Heart right ventricle (tissue), 16 donors: Measurements from ENCODE around the gene KLK15. TPM values are rescaled to one million over a fixed set of nuclear protein-coding genes. Genes with fewer than 3 reads are reported as not detected.

Experiments used
- ATAC-seq, 8 donors: fragments of 200-7000 bp; cut with Tn5 transposase; one replicate each; pipeline ENCODE4 v1.9.1; 2020; ENCODE audit warnings: mild to moderate bottlenecking in 8 of 8, moderate library complexity in 8 of 8, moderate number of reproducible peaks in 1 of 8
- DNase-seq, 2 donors: peaks; one replicate each; pipeline ENCODE4 v3.0.0-alpha.2; 2020
- H3K27ac ChIP-seq, 10 donors: fragments of 200-600 bp; sonication (generic) in 2 of 10; one replicate each; pipeline versions ENCODE4 v1.5.0 to v1.8.0; 2020 to 2022; ENCODE audit warnings: mild to moderate bottlenecking in 3 of 10
- H3K27me3 ChIP-seq, 7 donors: fragments of 200-600 bp; one replicate each; pipeline ENCODE4 v1.8.0; 2021 to 2022; ENCODE audit warnings: mild to moderate bottlenecking in 2 of 7
- H3K36me3 ChIP-seq, 9 donors: fragments of 200-600 bp; sonication (generic) in 1 of 9; one replicate each; pipeline versions ENCODE4 v1.5.0 to v1.8.0; 2020 to 2022; ENCODE audit warnings: mild to moderate bottlenecking in 2 of 9
- H3K4me1 ChIP-seq, 9 donors: fragments of 200-600 bp; sonication (generic) in 1 of 9; one replicate each; pipeline versions ENCODE4 v1.5.0 to v1.8.0; 2020 to 2022; ENCODE audit warnings: mild to moderate bottlenecking in 4 of 9
- H3K4me3 ChIP-seq, 10 donors: fragments of 200-600 bp; sonication (generic) in 2 of 10; one replicate each; pipeline versions ENCODE4 v1.5.0 to v1.8.0; 2020 to 2022; ENCODE audit warnings: mild to moderate bottlenecking in 7 of 10, moderate library complexity in 2 of 10
- H3K9me3 ChIP-seq, 11 donors: fragments of 200-600 bp in 10 of 11; sonication (generic) in 2 of 11; one replicate each; pipeline versions ENCODE4 v1.5.0 to v1.8.0; 2013 to 2022; ENCODE audit warnings: mild to moderate bottlenecking in 2 of 11, control low read depth in 1 of 11, moderate library complexity in 1 of 11
- WGBS, 2 donors: extraction: QIAGEN DNeasy Blood & Tissue Kit; methylation state at CpG; one replicate each; pipeline ENCODE4 v1.1.7; 2013; ENCODE audit warnings: inconsistent platforms in 1 of 2; 5-methylcytosine and 5-hydroxymethylcytosine counted together
- intact Hi-C, 10 donors: fragments of 100-400 bp; cut with DNase I; formaldehyde crosslinking; loops; one replicate each; pipeline versions ENCODE4 v1.11.1 to v1.14.2; 2022
- polyA plus RNA-seq, 2 donors: library from polyadenylated mRNA; stranded (reverse); fragments of 200-250 nt; gene quantifications; one replicate each; pipeline ENCODE4 v1.2.3, GENCODE V29; 2013
- total RNA-seq, 10 donors: library from RNA; stranded (reverse); fragmentation: NEBNext Ultra II Directional in 3 of 10; extraction: Animal tissue kit (Norgen Biotek cat#: 25700) in 3 of 10; gene quantifications; one replicate each; pipeline versions ENCODE4 v1.2.1 to v1.2.4, GENCODE V29; 2021 to 2023
- TF ChIP-seq, protein P1 (sequence below), 9 donors: fragments of 200-600 bp; sonication (generic) in 2 of 9; IDR thresholded peaks; one replicate each; pipeline versions ENCODE4 v1.5.0 to v1.8.0; 2021 to 2022; ENCODE audit warnings: antibody characterized with exemption in 9 of 9, mild to moderate bottlenecking in 5 of 9, moderate library complexity in 1 of 9
- donor health status: Arrhythmogenic right ventricular cardiomyopathy.
- donor health status: ischemic (EF 13 %, LVEDD 7.1; RV severe dilation, severe dysfunction).
- donor health status: healthy with polysubstance abuse.
- donor health status: DM: no; HTN: yes; CAD: no.
- donor health status: DM: no; HTN: no; CAD: no.
- donor health status: ischemic (EF 25% LVEDD 6.9; RV normal size, moderate dysfunction).
- donor health status: ischemic (EF 25% LVEDD 5.7; RV mildly dilated, moderate dysfunction).
- donor health status: healthy.
- donor health status: DM: yes; HTN: yes; CAD: no.
- donor health status: Ischemic cardiomyopathy.
- donor health status: ischemic (EF 35%, LVEDD 5.7; RV mildly dilated, moderate dysfunction).
- donor health status: nonischemic (EF 11% LVEDD 7.7; RV severe dilation, severe dysfunction).
- donor health status: DM: yes; HTN: yes; CAD: no.
- donor health status: PGD.
- donor health status: ischemic (EF 29% LVEDD 5.4; RV normal size, mild dysfunction).
- donor health status: nonischemic (EF 23%, LVEDD 6.1; RV moderate dilation, normal function).

KLK15 gene
- total and polyA plus RNA-seq, 12 donors = not detected

DNA sequence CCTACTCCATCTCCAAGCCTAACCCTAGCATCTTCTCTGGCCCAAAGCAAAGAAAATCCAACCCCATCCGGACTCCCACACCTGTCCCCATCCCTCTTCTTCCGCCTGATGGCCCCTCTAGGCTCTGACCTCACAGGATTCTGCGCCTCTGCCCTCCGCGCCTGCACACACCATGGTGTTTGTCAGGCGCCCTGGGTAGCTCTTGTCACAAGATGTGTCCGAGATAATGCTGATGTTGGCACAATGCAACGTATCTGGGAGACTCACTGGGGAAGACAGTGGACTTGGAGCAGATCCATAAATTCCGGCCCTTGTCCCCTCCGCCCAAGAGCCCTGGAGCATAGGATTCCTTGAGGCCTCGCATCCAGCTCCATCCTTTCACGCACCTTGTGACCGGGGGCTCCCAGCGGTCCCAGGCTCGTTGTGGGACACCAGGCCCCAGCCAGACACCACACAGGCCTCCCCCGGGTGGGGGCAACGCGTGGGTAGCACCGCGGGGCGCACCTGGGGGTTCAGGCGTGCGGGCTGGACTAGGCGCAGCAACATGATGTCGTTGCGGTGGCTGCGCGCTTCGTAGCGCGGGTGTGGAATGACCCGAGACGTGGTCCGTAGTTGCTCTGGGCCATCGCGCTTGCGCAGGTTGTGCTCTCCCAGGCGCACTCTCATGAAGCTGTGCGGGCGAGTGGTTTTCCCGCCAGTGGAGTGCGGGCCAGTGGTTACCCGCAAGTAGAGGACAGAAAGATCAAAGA is 6.7 kb downstream of the KLK15 start:
- intact Hi-C loops = no loop called here
- Histone ChIP-seq H3K27ac (no peak overlapping the region), H3K27me3 (peaks cover 6 to 77% (median 37%) of the 10 kb centered on the region in 7 donors), H3K4me3 (no peak overlapping the region), H3K9me3 (no peaks in the 10 kb centered on the region), H3K4me1 (no peaks in the 10 kb centered on the region), H3K36me3 (no peaks in the 10 kb centered on the region)
- TF ChIP-seq, protein P1, sequence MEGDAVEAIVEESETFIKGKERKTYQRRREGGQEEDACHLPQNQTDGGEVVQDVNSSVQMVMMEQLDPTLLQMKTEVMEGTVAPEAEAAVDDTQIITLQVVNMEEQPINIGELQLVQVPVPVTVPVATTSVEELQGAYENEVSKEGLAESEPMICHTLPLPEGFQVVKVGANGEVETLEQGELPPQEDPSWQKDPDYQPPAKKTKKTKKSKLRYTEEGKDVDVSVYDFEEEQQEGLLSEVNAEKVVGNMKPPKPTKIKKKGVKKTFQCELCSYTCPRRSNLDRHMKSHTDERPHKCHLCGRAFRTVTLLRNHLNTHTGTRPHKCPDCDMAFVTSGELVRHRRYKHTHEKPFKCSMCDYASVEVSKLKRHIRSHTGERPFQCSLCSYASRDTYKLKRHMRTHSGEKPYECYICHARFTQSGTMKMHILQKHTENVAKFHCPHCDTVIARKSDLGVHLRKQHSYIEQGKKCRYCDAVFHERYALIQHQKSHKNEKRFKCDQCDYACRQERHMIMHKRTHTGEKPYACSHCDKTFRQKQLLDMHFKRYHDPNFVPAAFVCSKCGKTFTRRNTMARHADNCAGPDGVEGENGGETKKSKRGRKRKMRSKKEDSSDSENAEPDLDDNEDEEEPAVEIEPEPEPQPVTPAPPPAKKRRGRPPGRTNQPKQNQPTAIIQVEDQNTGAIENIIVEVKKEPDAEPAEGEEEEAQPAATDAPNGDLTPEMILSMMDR (IDR thresholded peaks at IDR 0.05) = no peak
- no peak for DNase-seq
- peak in 1 of 8 donors; percentile 39 for ATAC-seq
- WGBS, 2 donors = 75 to 79% methylated on average over 43 of the region's 43 CpGs

DNA sequence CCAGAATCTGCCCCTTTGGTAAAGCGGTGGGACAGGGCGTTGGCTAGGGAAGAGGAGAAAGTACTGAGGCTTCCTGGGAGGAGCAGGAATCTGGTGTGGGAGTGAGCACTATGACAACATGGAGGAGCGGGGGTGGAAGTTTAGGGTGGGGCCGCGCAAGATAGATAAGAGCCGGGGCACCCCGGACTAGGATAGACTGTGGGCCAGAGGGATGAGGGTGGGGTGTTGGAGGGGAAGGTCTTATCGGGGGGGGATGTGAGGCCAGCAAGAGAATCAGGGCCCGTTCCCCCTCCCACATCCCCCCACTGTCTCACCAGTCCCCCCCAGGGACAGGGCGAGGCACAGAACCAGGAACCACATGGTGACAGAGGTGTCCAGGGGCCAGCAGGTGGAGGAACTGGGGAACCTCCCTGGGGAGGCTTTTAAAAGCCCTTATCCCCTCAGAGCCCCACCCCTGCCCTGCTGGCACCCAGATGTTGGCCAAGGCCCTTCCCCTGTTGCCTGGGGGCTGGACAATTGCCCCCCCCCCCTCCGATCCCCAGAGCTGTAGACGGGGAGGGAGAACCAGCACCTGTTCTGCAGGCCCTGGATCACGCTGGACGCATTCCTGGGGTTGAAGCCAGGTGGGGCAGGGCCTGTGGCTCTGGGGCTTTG is 9.9 kb downstream of the KLK15 start, which contains the start of gene KLK1:
KLK1 (minus strand) TSS at position 399 of the 654 bp plus-strand sequence; CDS start at position 360, 39 bp downstream.
- H3K27me3 ChIP-seq = peaks cover 15 to 93% (median 63%) of the 10 kb centered on the region in 7 donors
- intact Hi-C loops = no loop called here
- ATAC-seq (peak in 2 of 8 donors; percentile 25 to 48), DNase-seq (no peak)
- H3K27ac ChIP-seq = no peak within 1 kb of the TSS
- H3K4me3 ChIP-seq = no peak within 1 kb of the TSS
- peaks cover 0 to 7% (median 0%) of the 10 kb centered on the region in 9 donors for H3K4me1 ChIP-seq
- H3K9me3 ChIP-seq = no peaks in the 10 kb centered on the region
- no peaks in the 10 kb centered on the region for H3K36me3 ChIP-seq
- WGBS, 2 donors = 47 to 56% methylated on average over 13 to 14 of the region's 14 CpGs
- TF ChIP-seq, protein P1 (IDR thresholded peaks at IDR 0.05) = no peak

DNA sequence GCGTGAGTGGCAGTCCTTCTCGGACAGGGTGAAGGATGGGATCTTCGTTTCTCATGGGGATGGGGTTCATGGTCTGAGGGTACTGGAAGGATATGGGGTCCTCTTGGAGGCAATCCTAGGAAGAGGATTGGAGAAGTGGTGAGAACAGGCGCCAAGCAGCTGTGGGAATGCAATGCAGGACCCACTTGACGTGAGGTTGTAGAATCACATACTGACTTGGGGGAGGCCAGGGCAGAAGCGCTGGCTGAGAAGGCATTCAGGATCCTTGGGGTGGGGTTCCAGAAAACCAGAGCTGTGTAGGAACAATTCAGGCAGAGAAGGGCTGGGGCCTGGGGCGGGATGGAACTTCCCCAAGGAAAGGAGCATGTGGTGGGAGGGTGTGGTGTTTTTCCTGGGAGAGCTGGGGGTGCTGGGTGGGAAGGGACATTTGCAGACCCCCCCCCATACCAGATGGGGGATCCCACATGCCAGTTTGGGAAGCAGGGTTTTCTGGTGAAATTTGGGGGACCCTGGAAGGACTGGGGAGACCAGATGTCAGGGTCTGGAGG is 10.6 kb downstream of the KLK15 start:
- Histone ChIP-seq H3K4me3 (no peak overlapping the region), H3K27me3 (peaks cover 15 to 93% (median 66%) of the 10 kb centered on the region in 7 donors), H3K27ac (no peak overlapping the region), H3K36me3 (no peaks in the 10 kb centered on the region), H3K4me1 (peaks cover 0 to 13% (median 6%) of the 10 kb centered on the region in 9 donors), H3K9me3 (no peaks in the 10 kb centered on the region)
- TF ChIP-seq, protein P1 (IDR thresholded peaks at IDR 0.05) = no peak
- no peak for ATAC-seq
- DNase-seq = no peak
- 77 to 78% methylated on average over 7 of the region's 7 CpGs for WGBS, 2 donors
- intact Hi-C loops = no loop called here

DNA sequence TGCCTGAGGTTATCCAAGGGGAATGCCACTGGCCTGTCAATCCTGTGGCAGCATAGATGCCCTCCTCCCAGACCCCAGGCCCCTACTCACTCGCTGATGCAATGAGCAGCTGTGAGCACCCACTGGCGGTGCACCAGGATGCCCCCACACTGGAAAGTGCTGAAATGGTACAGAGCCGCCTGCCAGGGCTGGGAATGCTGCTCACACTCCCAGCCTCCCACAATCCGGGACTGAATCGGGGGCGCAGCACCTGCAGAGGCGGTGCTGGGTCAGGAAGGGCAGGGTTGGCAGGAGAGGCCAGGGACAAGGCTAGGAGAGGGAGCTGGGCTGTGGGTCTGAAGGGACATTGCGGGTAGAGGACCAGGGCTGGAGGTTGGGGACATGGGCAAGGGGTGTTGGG is 11.8 kb downstream of the KLK15 start:
- WGBS, 2 donors = 53 to 64% methylated on average over 8 of the region's 8 CpGs
- Histone ChIP-seq H3K9me3 (no peaks in the 10 kb centered on the region), H3K27ac (no peak overlapping the region), H3K27me3 (peaks cover 15 to 89% (median 73%) of the 10 kb centered on the region in 7 donors), H3K36me3 (no peaks in the 10 kb centered on the region), H3K4me3 (no peak overlapping the region), H3K4me1 (peaks cover 0 to 13% (median 6%) of the 10 kb centered on the region in 9 donors)
- ATAC-seq = no peak
- DNase-seq = no peak
- intact Hi-C loops = no loop called here
- TF ChIP-seq, protein P1 (IDR thresholded peaks at IDR 0.05) = no peak
